ENCODE data around the gene TAGLN3.
A peak's percentile ranks its signal among the peaks of the same experiment; 100 is the strongest.

DNA sequence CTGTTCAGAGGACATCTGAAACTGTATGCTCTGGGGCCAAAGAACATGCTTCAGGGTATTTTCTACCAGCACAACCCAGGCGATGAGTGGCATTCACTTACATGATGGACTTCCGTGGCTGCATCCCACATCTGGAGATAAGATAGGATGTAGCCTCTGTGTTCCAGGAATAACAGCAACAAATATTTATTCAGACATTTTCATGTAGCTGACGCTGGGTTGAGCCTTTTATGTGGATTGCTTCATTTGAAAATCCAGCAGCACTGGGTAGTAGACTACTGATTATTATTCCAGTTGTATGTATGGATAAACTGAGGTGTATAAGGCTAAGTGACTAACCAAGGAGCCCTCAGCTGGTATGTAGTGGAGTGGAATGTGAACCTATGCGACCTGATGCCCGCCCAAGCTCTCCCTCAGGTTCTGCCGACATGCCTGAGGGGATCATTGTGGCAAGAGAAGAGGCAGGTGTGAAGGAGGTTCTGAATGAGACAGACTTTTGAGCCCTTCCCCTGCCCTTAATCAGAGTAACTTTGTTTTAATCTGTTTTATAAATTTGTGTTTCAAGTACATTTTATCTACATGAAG lies 45.8 kb upstream of the TAGLN3 start:
- TF ChIP-seq TAF1 (IDR thresholded peaks at IDR 0.05; ENCODE audit: borderline replicate concordance, low read depth, low read length) (no peak), EP300 (IDR thresholded peaks at IDR 0.05; ENCODE audit: borderline replicate concordance in 1 of 2, low read depth in 1 of 2, low read length in 1 of 2) (peak in 1 of 2 experiments; percentile 18; a peak in 1 of 4 replicates), GABPA (IDR thresholded peaks at IDR 0.05; ENCODE audit: low read depth) (no peak), JUND (IDR thresholded peaks at IDR 0.05) (no peak), EZH2phosphoT487 (IDR thresholded peaks at IDR 0.05; ENCODE audit: borderline replicate concordance, low read depth) (no peak), POLR2AphosphoS5 (IDR thresholded peaks at IDR 0.05; ENCODE audit: low read depth, low read length) (no peak), TCF12 (IDR thresholded peaks at IDR 0.05) (no peak), SIN3A (IDR thresholded peaks at IDR 0.05; ENCODE audit: borderline replicate concordance, low read depth, low read length) (no peak)
- TF ChIP-seq, protein P1, sequence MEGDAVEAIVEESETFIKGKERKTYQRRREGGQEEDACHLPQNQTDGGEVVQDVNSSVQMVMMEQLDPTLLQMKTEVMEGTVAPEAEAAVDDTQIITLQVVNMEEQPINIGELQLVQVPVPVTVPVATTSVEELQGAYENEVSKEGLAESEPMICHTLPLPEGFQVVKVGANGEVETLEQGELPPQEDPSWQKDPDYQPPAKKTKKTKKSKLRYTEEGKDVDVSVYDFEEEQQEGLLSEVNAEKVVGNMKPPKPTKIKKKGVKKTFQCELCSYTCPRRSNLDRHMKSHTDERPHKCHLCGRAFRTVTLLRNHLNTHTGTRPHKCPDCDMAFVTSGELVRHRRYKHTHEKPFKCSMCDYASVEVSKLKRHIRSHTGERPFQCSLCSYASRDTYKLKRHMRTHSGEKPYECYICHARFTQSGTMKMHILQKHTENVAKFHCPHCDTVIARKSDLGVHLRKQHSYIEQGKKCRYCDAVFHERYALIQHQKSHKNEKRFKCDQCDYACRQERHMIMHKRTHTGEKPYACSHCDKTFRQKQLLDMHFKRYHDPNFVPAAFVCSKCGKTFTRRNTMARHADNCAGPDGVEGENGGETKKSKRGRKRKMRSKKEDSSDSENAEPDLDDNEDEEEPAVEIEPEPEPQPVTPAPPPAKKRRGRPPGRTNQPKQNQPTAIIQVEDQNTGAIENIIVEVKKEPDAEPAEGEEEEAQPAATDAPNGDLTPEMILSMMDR (IDR thresholded peaks at IDR 0.05) = no peak

Measured in SK-N-SH (cell line).